ENCODE data around the gene AGO3. TPM values are rescaled to one million over a fixed set of nuclear protein-coding genes. Genes with fewer than 3 reads are reported as not detected.
A peak's percentile ranks its signal among the peaks of the same experiment; 100 is the strongest.

The AGO3 gene
- polyA plus RNA-seq, 1 donor = 9.9 TPM

DNA sequence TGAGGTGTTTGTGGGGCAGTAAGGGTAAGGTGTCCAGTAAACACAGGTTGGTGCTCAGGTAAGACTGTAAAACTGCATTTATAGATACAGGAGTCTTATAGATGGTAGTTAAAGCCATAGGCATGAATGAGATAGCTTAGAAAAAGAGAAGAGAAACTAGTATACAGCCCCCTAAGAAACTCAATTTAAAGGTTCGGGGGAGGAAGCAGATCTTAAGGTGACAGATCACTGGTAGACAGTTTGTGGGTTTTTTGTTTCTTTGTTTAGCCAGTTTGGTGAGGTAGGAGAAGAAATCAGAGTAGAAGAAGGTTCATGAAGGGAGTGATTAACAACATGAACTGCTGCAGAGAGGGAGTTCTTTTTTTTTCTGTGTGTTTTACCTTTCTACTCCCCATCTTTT, 6.1 kb upstream of the AGO3 start:
- no CpG with 5 or more reads among the region's 1 CpG for WGBS (ENCODE audit: insufficient coverage, low lambda C conversion rate)
- peaks cover under 1% of the 10 kb centered on the region for H3K4me1 ChIP-seq (ENCODE audit: control insufficient read depth, insufficient read depth, low read length)
- peaks cover 24% of the 10 kb centered on the region for H3K36me3 ChIP-seq (ENCODE audit: control insufficient read depth, insufficient read depth, low read length)
- H3K9me3 ChIP-seq (ENCODE audit: control insufficient read depth, low read depth, low read length) = no peaks in the 10 kb centered on the region
- H3K27me3 ChIP-seq (ENCODE audit: control insufficient read depth, insufficient read depth, low read length) = no peaks in the 10 kb centered on the region
- DNase-seq = no peak
- no peak overlapping the region for H3K4me3 ChIP-seq (ENCODE audit: low read length)
- H3K27ac ChIP-seq (ENCODE audit: low read length) = no peak overlapping the region

DNA sequence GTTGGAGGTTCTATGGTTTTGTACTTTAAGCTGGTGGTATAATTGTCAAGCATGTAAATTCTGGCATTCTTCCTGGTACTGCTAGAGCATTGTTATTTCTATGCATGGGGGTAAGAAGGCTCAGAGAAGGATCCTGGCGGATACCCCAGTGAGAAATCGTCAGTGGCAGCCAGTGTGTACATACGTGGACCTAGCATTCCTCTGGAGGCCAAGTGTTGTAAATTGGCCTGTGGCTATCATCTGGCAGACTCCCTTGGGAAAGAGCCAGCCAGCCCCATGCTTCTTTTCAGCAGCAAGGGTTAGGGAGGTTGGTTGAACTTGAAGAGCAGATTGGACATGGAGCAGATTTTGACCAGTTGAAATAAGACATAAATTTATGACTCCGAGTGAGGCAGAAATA, 5.2 kb upstream of the AGO3 start:
- Histone ChIP-seq H3K27me3 (ENCODE audit: control insufficient read depth, insufficient read depth, low read length) (no peaks in the 10 kb centered on the region), H3K4me3 (ENCODE audit: low read length) (no peak overlapping the region), H3K36me3 (ENCODE audit: control insufficient read depth, insufficient read depth, low read length) (peaks cover 16% of the 10 kb centered on the region), H3K9me3 (ENCODE audit: control insufficient read depth, low read depth, low read length) (no peaks in the 10 kb centered on the region), H3K4me1 (ENCODE audit: control insufficient read depth, insufficient read depth, low read length) (peaks cover 4% of the 10 kb centered on the region), H3K27ac (ENCODE audit: low read length) (no peak overlapping the region)
- DNase-seq = no peak
- WGBS (ENCODE audit: insufficient coverage, low lambda C conversion rate) = 83% methylated on average over 1 of the region's 4 CpGs

DNA sequence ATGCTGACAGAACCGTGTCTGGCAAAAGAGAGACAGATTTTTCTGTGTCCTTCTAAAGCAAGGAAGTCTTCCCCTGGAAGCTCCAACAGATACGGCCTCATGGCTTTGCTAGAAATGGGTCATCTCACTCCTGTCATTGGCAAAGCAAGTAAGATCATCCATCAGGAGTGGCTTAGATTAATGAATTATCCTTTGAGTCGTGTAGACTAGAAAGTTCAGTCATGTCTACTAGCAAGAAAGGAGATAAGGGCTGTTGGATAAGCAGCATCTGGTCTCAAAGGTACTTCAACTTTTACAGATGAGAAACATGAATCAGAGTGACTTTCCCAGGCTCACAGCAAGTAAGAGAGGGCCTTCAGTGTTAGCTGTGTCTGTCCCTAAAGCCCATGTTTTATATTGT, 3.4 kb upstream of the AGO3 start:
- H3K36me3 ChIP-seq (ENCODE audit: control insufficient read depth, insufficient read depth, low read length) = peaks cover 5% of the 10 kb centered on the region
- H3K27me3 ChIP-seq (ENCODE audit: control insufficient read depth, insufficient read depth, low read length) = no peaks in the 10 kb centered on the region
- H3K27ac ChIP-seq (ENCODE audit: low read length) = no peak overlapping the region
- WGBS (ENCODE audit: insufficient coverage, low lambda C conversion rate) = no CpG with 5 or more reads among the region's 3 CpGs
- peaks cover 4% of the 10 kb centered on the region for H3K4me1 ChIP-seq (ENCODE audit: control insufficient read depth, insufficient read depth, low read length)
- H3K9me3 ChIP-seq (ENCODE audit: control insufficient read depth, low read depth, low read length) = no peaks in the 10 kb centered on the region
- no peak for DNase-seq
- H3K4me3 ChIP-seq (ENCODE audit: low read length) = no peak overlapping the region

DNA sequence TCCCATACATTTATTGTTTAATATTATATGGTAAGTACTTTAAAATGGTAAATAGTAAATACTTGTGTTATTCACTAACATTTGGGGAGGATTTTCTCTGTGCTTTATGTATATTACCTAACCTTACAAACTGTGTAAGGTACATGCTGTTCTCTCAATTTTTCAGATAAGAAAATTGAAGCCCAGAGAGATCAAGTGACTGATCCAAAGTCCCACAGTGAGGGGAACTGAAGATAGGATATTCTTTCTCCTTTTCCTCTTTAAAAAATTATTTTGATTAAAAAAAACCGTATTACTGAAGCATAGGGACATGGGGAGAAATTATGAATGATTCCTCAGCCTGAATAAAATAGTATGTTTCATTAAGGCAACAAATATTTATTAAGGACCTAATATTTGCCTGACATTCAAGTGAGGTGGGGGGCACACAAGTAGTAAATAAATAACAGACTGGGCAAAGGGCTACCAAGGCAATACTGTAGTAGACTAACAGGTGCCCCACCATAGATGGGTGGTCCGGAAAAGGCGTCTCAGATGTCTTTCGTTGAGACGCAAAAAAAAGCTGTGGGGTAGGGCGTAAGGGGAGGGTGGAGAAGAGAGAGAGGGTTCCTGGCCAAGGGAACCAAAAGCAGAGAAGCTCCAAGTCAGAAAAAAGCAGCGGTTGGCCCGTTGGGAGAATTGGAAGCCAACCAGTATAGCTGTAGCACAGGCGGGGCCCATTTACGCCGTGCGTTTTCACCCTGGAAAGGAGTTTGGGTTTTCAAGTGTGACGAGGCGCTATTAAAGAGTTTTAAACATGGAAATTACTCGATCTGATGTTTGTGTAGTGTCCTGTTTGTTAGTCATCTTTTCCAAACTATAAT, 944 bp upstream of the AGO3 start:
- DNase-seq = peak in 1 of 2 donors; percentile 18
- Histone ChIP-seq H3K4me1 (ENCODE audit: control insufficient read depth, insufficient read depth, low read length) (peaks cover 20% of the 10 kb centered on the region), H3K27me3 (ENCODE audit: control insufficient read depth, insufficient read depth, low read length) (no peaks in the 10 kb centered on the region), H3K27ac (ENCODE audit: low read length) (peak overlapping the region; percentile 95), H3K36me3 (ENCODE audit: control insufficient read depth, insufficient read depth, low read length) (no peaks in the 10 kb centered on the region), H3K4me3 (ENCODE audit: low read length) (peak overlapping the region; percentile 84), H3K9me3 (ENCODE audit: control insufficient read depth, low read depth, low read length) (no peaks in the 10 kb centered on the region)
- WGBS (ENCODE audit: insufficient coverage, low lambda C conversion rate) = 3% methylated on average over 4 of the region's 15 CpGs

DNA sequence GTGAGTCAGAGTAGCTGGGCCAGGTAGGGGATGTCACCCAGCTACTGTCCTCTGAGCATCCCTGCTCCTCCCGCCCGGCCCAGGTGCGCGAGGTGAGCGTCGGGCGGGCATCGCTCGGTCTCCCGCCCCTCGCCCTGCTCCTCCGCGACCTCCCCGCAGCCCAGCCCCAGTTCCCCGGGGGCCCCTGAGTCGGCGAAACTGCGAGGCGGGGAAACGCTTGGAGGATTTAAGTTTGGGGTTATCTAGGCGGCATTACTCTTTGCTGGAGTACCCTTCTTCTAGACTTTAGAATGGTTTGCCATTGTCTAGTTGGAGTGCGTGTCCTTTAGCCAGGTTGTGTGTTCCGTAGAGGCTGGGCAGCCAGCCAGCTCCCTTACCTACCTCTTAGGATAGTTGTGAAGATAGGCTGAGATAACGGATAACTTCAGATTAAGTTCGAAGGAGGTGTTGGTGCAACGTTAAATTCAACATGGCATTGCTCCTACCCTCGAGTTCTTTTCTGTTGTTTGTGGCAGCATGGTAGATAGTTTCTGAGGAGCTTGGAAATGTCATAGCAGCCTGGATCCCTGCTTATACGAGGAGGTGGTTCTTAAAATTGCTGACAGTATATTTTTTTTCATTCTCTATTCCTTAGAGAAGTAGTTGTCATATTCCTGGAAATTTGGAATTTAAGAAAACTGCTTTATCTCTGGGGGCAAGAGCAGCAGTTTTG, 697 bp downstream of the AGO3 start:
- H3K4me1 ChIP-seq (ENCODE audit: control insufficient read depth, insufficient read depth, low read length) = peaks cover 21% of the 10 kb centered on the region
- no peaks in the 10 kb centered on the region for H3K9me3 ChIP-seq (ENCODE audit: control insufficient read depth, low read depth, low read length)
- peak overlapping the region; percentile 95 for H3K27ac ChIP-seq (ENCODE audit: low read length)
- no peaks in the 10 kb centered on the region for H3K36me3 ChIP-seq (ENCODE audit: control insufficient read depth, insufficient read depth, low read length)
- 0% methylated on average over 1 of the region's 28 CpGs for WGBS (ENCODE audit: insufficient coverage, low lambda C conversion rate)
- peak; percentile 19 to 61 for DNase-seq
- H3K4me3 ChIP-seq (ENCODE audit: low read length) = peak overlapping the region; percentile 84
- no peaks in the 10 kb centered on the region for H3K27me3 ChIP-seq (ENCODE audit: control insufficient read depth, insufficient read depth, low read length)

DNA sequence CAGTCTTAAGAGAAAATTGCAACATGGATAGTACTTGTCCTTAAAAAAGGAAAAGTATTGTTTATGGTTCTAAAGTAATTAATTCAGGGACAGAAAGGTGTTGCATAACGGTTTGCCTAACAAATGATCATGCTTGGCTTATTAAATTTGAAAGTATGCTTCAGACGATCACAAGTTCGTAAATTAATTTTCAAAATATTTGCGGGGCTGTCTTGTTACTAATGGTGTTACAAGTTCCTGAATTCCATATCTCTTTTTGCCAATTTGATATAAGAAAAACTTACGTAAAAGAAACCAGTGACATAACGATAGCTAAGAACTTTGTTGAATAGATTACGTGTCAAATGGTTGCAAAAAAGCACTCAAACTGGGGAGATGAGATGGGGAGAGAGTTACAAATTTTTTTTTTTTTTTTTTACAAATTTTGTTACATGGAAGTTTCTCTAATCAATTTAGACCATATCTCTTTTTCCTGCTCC, 1.3 kb downstream of the AGO3 start:
- Histone ChIP-seq H3K4me3 (ENCODE audit: low read length) (peak overlapping the region; percentile 84), H3K27ac (ENCODE audit: low read length) (peak overlapping the region; percentile 95), H3K9me3 (ENCODE audit: control insufficient read depth, low read depth, low read length) (no peaks in the 10 kb centered on the region), H3K36me3 (ENCODE audit: control insufficient read depth, insufficient read depth, low read length) (no peaks in the 10 kb centered on the region), H3K27me3 (ENCODE audit: control insufficient read depth, insufficient read depth, low read length) (no peaks in the 10 kb centered on the region), H3K4me1 (ENCODE audit: control insufficient read depth, insufficient read depth, low read length) (peaks cover 21% of the 10 kb centered on the region)
- WGBS (ENCODE audit: insufficient coverage, low lambda C conversion rate) = 33% methylated on average over 2 of the region's 7 CpGs
- DNase-seq = no peak

DNA sequence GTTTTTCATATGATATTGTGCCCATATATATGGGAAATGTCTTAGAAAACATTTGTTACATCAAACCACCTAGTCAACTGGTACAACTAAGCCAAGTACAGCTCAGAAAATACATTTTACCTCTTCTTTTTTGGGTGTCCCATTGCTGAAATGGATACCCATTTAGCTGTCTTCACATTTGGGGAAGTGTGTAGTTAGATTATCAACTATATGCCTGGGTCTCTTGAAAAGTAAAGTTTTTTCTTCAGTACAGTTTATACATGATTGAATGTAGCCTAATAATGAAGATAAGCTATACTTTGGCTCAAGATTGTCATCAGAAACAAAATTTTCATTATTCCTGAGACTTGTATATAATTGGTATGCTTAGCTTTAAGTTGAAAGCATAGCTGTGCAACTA, 2.0 kb downstream of the AGO3 start:
- Histone ChIP-seq H3K27me3 (ENCODE audit: control insufficient read depth, insufficient read depth, low read length) (no peaks in the 10 kb centered on the region), H3K4me3 (ENCODE audit: low read length) (no peak overlapping the region), H3K27ac (ENCODE audit: low read length) (no peak overlapping the region), H3K4me1 (ENCODE audit: control insufficient read depth, insufficient read depth, low read length) (peaks cover 21% of the 10 kb centered on the region), H3K9me3 (ENCODE audit: control insufficient read depth, low read depth, low read length) (no peaks in the 10 kb centered on the region), H3K36me3 (ENCODE audit: control insufficient read depth, insufficient read depth, low read length) (no peaks in the 10 kb centered on the region)
- no peak for DNase-seq

DNA sequence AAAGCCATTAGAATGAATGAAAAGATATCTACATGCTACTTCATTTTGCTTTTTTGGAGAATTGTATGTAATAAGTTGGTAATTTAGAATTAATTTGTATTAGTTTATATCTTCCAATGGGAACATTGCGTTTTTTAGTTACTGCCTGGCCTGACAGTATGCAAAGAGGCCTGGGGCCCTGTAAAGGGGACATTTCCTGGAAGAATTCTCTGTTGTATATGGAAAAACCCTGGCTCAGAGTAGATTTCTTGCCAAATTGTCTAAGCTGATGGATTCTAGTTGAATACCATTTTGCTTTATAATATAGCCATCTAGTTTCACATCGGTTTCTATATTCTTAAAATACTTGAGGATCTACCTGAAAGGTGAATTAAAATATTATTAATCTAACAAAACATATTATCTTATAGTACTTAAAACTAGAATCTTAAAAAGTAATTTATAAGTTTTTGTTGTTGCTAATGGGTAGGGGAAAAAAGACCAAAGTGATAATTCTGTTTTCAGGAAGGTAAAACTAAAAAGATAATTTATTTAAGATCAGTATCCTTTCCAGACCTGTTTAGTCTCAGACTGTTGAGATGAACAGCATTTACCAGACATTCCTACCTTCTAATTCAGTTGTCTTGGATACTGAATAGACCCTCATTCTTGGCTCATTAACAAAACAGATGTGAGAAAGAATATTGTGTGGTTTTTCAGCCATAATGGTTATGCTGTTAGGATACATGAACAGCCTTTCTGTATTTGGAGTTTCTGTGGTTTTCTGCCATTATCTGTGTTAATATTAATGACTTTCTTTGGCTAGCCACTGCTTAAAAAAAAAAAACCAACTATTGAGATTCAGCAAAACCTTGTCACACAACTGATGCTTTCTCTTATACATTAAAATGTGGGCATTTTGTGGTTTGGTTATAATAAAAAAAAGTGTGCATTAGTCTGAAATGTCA, 4.8 kb downstream of the AGO3 start:
- peak; percentile 23 to 54 for DNase-seq

DNA sequence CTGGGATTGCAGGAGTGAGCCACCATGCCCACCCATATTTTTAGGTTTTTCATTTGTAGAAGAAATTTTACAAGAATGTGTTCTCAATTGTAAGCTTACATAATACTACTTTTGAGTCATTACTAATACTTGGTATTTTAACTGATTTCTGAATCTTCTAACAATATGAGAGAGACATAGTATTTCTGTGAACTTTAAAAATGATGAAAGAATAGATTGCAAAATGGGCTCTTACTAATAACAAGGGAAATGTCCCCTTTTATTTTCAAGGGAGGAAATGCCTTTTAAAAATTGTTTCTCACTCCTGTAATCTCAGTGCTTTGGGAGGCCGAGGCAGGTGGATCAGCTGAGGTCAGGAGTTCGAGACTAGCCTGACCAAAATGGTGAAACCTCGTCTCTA, 5.9 kb downstream of the AGO3 start:
- H3K36me3 ChIP-seq (ENCODE audit: control insufficient read depth, insufficient read depth, low read length) = no peaks in the 10 kb centered on the region
- no peak overlapping the region for H3K4me3 ChIP-seq (ENCODE audit: low read length)
- no peaks in the 10 kb centered on the region for H3K27me3 ChIP-seq (ENCODE audit: control insufficient read depth, insufficient read depth, low read length)
- no peak overlapping the region for H3K27ac ChIP-seq (ENCODE audit: low read length)
- H3K4me1 ChIP-seq (ENCODE audit: control insufficient read depth, insufficient read depth, low read length) = peaks cover 17% of the 10 kb centered on the region
- WGBS (ENCODE audit: insufficient coverage, low lambda C conversion rate) = no CpG with 5 or more reads among the region's 3 CpGs
- no peaks in the 10 kb centered on the region for H3K9me3 ChIP-seq (ENCODE audit: control insufficient read depth, low read depth, low read length)
- DNase-seq = no peak

More for the DNA sequence above, 4.8 kb downstream of the AGO3 start:
- Histone ChIP-seq H3K36me3 (ENCODE audit: control insufficient read depth, insufficient read depth, low read length) (no peaks in the 10 kb centered on the region), H3K27ac (ENCODE audit: low read length) (no peak overlapping the region), H3K4me3 (ENCODE audit: low read length) (no peak overlapping the region), H3K9me3 (ENCODE audit: control insufficient read depth, low read depth, low read length) (no peaks in the 10 kb centered on the region), H3K4me1 (ENCODE audit: control insufficient read depth, insufficient read depth, low read length) (peaks cover 17% of the 10 kb centered on the region), H3K27me3 (ENCODE audit: control insufficient read depth, insufficient read depth, low read length) (no peaks in the 10 kb centered on the region)
- no CpG with 5 or more reads among the region's 2 CpGs for WGBS (ENCODE audit: insufficient coverage, low lambda C conversion rate)

DNA sequence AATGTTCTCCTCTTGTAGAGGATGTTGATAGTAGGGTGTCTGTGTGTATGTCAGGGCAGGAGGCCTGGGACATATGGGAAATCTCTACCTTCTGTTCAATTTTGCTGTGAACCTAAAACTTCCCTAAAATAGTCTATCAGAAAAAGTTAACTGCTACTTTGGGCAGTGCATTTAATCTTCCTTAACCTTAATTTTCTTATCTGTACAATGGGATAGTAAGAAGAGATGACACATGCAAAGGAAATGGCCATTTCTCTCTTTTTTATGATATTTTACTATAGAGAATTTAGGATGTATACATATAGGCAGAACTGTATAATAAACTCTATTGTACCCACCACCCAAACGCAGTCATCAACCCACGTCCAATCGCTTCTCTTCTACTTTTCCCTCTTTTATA, 8.6 kb downstream of the AGO3 start:
- Histone ChIP-seq H3K4me1 (ENCODE audit: control insufficient read depth, insufficient read depth, low read length) (peaks cover 5% of the 10 kb centered on the region), H3K27ac (ENCODE audit: low read length) (no peak overlapping the region), H3K36me3 (ENCODE audit: control insufficient read depth, insufficient read depth, low read length) (no peaks in the 10 kb centered on the region), H3K27me3 (ENCODE audit: control insufficient read depth, insufficient read depth, low read length) (no peaks in the 10 kb centered on the region), H3K9me3 (ENCODE audit: control insufficient read depth, low read depth, low read length) (no peaks in the 10 kb centered on the region), H3K4me3 (ENCODE audit: low read length) (no peak overlapping the region)
- DNase-seq = no peak
- no CpG with 5 or more reads among the region's 3 CpGs for WGBS (ENCODE audit: insufficient coverage, low lambda C conversion rate)

Data from large intestine (tissue), 3 donors.